ENCODE results near the gene MFAP4. TPM values are rescaled to one million over a fixed set of nuclear protein-coding genes. Genes with fewer than 3 reads are reported as not detected.
"Not testable (repeated sequence)": the region's sequence is repeated elsewhere in the genome, so short reads cannot be mapped to it uniquely, and the experiment has no call there.

Gene MFAP4
- total RNA-seq, 1 donor from 2014 or later, result not detected

- peak; percentile 21 for DNase-seq
Observed at GRCh38 chr17:19369846-19370492, 17.0 kb downstream of the MFAP4 start.

GRCh38 chr17:19369107-19369778 lies 17.7 kb downstream of the MFAP4 start:
- no peak for DNase-seq

GRCh38 chr17:19368229-19368628 lies 18.8 kb downstream of the MFAP4 start:
- DNase-seq, result no peak

DNA sequence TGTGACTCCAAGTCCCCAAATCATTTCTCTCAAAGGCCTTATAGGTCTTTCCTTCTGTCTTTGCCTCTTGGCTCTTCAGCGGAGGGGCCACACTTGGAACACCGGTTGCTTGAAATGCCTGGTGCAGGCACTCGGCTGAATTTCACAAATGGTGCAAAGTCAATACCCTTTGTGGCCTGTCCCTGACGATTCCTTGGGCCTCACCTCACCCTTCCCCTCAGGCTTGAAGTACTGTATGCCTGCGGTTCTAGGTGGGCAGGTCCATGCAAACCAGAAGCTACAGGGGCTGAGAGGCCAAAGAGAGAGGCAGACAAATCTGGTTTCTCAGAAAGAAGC lies 20.4 kb downstream of the MFAP4 start:
- no peak for DNase-seq

DNA sequence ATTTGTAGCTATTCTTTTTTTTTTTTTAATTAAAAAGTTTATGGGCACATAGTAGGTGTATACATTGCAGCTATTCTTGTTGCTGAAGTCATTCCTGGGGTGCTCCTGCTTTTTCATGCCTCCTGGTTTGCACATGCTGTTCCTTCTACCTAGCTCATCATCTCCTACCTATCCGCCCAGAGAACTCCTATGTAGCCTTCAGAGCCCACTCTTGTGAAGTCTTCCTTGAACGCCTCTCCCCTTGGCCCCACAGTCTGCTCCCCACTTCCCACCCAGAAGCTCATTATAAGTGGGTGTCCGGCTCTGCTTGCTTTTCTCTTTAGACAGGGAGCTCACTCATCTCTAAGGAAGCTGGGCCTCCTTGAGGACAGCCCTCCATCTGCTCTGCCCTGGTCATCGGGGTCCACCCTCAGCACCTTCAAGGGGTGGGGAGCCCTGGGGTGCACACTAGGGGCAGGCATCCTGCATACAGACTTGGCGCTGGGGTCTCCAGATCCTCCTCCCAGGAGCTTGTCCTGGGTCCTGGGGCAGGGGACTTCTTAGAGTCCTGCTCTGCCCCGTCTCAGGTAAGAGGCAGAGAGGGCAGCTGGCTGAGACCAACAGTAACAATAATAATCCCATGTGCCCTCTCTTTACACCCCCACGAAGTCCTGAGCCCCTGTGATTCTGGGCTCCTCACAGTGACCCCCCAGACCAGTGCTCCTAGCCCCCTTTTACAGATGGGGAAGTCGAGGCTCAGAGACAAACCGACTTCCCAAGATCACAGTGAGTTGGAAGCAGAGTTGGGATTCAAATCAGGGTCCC lies 21.0 kb downstream of the MFAP4 start:
- DNase-seq, result no peak

DNA sequence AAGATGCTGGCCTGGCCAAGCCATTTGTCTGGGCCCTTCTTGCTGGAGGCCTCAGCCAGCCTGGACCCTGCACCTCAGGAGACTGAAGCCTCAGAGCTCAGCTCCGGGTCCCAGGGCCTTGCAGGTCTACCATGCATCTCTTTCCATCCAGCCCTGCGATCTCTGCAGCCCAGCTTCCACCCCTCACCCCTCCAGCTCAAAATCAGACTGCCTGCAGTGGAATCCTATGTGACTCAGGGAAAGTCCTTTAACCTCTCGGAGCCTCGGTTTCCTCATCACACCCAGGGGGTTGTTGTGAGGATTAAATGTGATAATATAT lies 21.5 kb downstream of the MFAP4 start:
- DNase-seq, result no peak

GRCh38 chr17:19364699-19365498 lies 22.1 kb downstream of the MFAP4 start:
- no peak for DNase-seq

- no peak for DNase-seq
Observed at GRCh38 chr17:19363460-19364035, 23.4 kb downstream of the MFAP4 start.

DNA sequence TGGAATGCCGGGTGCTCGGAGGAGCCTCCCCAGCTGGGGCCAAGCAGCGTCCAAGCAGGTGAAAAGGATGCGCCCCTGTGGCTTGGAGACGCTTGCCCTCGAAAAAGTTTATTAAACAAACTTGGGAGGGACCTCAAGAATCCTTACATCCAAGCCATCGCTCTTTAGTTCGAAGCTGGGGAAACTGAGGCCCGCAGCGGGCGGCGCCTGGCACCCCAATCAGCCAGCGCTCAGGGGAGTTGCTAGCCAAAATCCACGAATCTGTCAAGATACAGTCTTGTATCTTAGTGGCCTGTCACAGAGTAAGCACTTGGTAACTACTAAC lies 23.9 kb downstream of the MFAP4 start:
- DNase-seq, result no peak

- DNase-seq, result peak; percentile 95
Observed at GRCh38 chr17:19362277-19363113, 24.5 kb downstream of the MFAP4 start, which contains the start of gene B9D1. TSS of gene B9D1 (minus strand) at chr17:19362723. CDS start at chr17:19362569, 154 bp downstream.

DNA sequence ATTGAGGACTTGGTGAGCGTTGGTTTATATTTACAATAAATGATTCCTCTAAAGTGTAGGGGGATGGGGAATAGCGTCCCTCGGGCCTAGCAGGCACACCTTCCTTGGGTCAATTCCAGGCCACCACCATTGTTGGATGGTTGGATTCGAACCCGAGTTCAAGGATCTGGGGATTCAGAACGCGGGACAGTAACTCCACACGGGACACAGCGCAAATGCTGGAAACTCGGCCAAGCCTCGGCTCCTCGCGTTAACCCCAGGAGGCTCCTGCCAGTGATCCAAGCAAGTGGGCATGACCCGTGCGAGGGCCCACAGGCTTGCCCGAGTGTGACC lies 25.1 kb downstream of the MFAP4 start:
- DNase-seq, result no peak

- DNase-seq, result no peak
Observed at GRCh38 chr17:19361326-19361725, 25.7 kb downstream of the MFAP4 start.

DNA sequence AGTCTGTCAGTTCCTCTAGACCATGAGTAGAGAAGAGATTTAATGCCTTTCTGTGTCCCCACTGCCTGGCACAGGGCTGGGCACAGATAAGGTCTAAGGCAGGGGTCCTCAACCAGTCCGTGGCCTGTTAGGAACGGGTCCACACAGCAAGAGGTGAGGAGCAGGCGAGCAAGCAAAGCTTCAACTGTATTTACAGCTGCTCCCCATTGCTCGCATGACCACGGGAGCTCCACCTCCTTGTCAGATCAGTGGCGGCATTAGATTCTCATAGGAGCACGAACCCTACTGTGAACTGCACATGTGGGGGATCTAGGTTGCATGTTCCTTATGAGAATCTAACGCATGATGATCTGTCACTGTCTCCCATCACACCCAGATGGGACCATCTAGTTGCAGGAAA lies 26.2 kb downstream of the MFAP4 start:
- no peak for DNase-seq

DNA sequence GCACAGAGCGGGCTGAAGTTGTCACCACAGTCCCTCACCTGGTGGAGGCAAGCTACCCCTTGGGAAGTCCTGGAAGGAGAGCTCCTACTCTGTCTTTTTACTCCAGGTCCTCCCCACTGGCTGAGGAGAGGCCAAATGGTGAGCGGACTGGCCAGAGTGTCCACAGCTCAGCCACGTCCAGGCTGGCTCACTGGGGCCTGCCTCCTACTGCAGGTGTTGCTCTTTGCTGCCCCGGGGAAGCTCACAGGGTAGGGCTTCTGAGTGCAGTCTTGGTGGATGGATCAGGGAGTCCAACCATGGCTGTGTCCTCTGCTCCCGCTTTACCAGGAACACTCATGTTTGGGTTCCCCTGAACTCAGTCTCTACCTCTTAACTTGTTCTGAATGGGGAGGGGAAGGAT lies 27.1 kb downstream of the MFAP4 start:
- no peak for DNase-seq

DNA sequence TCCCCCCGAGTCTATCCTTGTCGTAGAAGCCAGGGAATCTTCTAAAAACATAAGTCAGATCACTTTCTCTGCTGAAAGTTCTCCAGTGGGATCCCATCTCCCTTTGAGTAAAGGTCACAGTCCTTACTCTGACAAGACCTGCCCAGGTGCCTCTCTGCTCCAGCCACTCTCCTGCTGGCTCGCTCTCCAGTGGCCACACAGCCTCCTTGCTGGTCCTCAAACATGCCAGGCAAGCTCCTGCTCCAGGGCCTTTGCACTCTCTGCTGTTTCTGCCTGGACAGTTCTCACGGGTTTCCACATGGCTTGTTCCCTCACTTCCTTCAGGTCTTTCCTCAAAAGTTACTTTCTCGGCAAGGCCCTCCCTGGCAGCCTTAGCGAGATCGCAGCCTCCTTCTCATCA lies 27.8 kb downstream of the MFAP4 start:
- no peak for DNase-seq

DNA sequence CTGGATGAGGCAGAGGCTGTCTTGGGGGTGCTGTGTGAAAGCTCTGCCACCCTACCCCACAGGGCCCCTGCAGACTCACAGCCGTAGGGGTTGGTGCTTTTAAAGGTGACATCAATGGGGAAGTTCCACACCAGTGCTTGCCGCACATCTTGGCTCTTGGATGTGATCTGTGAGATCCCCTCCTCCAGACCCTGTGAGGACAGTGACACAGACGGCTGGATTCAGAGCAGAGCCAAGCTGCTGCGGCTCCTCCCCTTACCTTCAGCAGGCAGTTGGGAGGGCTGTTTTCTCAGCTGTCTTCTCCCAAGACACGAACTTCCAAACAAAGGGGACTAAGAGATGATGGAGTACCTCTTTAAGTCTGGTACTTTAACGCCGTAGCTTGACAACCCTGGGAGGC lies 29.2 kb downstream of the MFAP4 start:
- no peak for DNase-seq

DNA sequence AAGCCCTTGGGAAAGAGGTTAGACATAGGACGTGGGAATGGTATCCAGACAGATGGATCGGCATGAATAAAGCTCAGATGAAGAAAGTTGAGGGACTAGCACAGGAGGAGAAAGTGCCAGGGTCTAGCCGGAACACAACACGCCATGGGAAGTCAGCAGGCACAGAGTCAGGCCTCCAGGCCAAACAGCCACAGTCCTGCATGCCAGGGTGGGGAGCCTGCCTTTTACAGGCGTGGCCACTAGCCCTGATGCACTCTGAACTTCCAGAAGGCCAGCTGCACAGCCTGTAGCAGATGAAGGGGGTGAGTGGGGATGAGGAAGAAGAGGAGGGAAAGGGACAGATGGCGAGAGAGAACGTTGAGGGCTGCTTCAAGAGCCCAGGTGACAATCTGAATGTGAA lies 29.6 kb downstream of the MFAP4 start:
- no peak for DNase-seq

DNA sequence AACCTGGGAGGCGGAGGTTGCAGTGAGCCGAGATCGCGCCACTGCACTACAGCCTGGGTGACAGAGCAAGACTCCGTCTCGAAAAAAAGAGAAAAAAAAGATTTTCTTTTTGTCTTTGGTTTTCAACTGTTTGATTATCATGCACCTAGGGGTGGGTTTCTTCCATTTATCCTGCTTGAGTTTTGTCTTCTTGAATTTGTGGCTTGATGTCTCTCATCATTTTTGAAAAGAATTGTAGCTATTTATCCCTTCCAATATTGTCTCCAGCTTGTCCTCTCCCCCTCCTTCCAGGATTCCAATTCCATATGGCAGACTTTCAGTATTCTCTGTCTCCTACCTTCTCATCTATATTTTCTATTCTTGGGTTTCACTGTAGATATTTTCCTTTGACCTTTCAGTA lies 32.2 kb downstream of the MFAP4 start:
- no peak for DNase-seq

- DNase-seq, result not testable (repeated sequence)
Observed at GRCh38 chr17:19353401-19353800, 33.6 kb downstream of the MFAP4 start.

- no peak for DNase-seq
Observed at GRCh38 chr17:19348806-19349205, 38.2 kb downstream of the MFAP4 start.

- no peak for DNase-seq
Observed at GRCh38 chr17:19348081-19348650, 38.8 kb downstream of the MFAP4 start.
